Measurements from ENCODE around the gene ZNF546.

GRCh38 chr19:40023969-40024368 is 27.1 kb downstream of the ZNF546 start:
- no peak for TF ChIP-seq CTCF (IDR thresholded peaks at IDR 0.05; ENCODE audit: insufficient read depth, low read length, poor library complexity, severe bottlenecking)
- no peak for TF ChIP-seq EZH2phosphoT487 (conservative IDR thresholded peaks at IDR 0.05; ENCODE audit: low read length)

Measured in SU-DHL-6 (cell line).